Neural cell (in vitro differentiated cells): ENCODE results near the gene ITGA1.

Experiments used
- EZH2 ChIP-seq: fragments of 200-600, 300-800 bp; shearing (Covaris generic), sonication (generic); IDR thresholded peaks from 2 replicates; pipeline ENCODE4 v1.6.1; 2014; ENCODE audit warnings: antibody characterized with exemption, low read length, borderline replicate concordance, mild to moderate bottlenecking; ENCODE audit not compliant: insufficient read depth, poor library complexity, severe bottlenecking
- TF ChIP-seq, protein P1 (sequence below): fragments of 450-650 bp; IDR thresholded peaks from 2 replicates; pipeline ENCODE4 v1.5.1; 2014; ENCODE audit warnings: antibody characterized with exemption, mild to moderate bottlenecking, moderate library complexity; ENCODE audit not compliant: poor library complexity, severe bottlenecking

DNA sequence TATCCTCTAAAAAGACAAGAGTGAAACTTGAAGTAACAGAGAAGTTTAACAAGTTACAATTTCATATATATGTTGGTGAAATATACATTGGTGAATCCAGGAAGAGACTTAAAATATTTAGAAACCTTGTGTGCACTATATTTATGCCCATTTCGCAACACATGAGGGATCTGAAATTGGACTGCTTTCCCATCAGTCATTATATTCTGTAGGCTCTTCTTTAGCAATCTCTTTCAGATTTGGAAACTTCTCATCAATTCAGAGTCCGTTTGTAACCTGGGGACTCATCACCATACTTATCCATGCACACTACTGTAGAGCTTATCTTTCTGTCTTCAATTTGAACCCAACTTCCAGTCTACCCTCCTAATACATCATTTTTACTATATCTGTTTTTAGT, 2.1 kb downstream of the ITGA1 start:
- no peak for TF ChIP-seq EZH2
- TF ChIP-seq, protein P1, sequence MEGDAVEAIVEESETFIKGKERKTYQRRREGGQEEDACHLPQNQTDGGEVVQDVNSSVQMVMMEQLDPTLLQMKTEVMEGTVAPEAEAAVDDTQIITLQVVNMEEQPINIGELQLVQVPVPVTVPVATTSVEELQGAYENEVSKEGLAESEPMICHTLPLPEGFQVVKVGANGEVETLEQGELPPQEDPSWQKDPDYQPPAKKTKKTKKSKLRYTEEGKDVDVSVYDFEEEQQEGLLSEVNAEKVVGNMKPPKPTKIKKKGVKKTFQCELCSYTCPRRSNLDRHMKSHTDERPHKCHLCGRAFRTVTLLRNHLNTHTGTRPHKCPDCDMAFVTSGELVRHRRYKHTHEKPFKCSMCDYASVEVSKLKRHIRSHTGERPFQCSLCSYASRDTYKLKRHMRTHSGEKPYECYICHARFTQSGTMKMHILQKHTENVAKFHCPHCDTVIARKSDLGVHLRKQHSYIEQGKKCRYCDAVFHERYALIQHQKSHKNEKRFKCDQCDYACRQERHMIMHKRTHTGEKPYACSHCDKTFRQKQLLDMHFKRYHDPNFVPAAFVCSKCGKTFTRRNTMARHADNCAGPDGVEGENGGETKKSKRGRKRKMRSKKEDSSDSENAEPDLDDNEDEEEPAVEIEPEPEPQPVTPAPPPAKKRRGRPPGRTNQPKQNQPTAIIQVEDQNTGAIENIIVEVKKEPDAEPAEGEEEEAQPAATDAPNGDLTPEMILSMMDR: no peak
